Measurements from ENCODE around the gene FOSB.

- no peak for TF ChIP-seq PRDM15 (CRISPR knock-in tag; IDR thresholded peaks at IDR 0.05)
- no peak for TF ChIP-seq SOX15 (CRISPR knock-in tag; IDR thresholded peaks at IDR 0.05)
- no peak for TF ChIP-seq TCF7 (CRISPR knock-in tag; IDR thresholded peaks at IDR 0.05; ENCODE audit: low read depth)
- no peak for TF ChIP-seq ZNF671 (CRISPR knock-in tag; IDR thresholded peaks at IDR 0.05)
- TF ChIP-seq ARID4B (CRISPR knock-in tag; IDR thresholded peaks at IDR 0.05; ENCODE audit: borderline replicate concordance), result no peak
- TF ChIP-seq CTCF (IDR thresholded peaks at IDR 0.05), result no peak
- no peak for TF ChIP-seq PREB (CRISPR knock-in tag; IDR thresholded peaks at IDR 0.05; ENCODE audit: borderline replicate concordance)
- TF ChIP-seq E2F1 (CRISPR knock-in tag; IDR thresholded peaks at IDR 0.05), result no peak
- TF ChIP-seq ZNF512 (CRISPR knock-in tag; IDR thresholded peaks at IDR 0.05; ENCODE audit: borderline replicate concordance), result no peak
Measured at GRCh38 chr19:45473367-45473681, 5.5 kb downstream of the FOSB start.
